Muscle of back (tissue), 11 donors: ENCODE measurements around the gene KCNIP1. TPM values are rescaled to one million over a fixed set of nuclear protein-coding genes. Genes with fewer than 3 reads are reported as not detected.

Experiments used
- DNase-seq, 3 donors: peaks; one replicate each; pipeline versions ENCODE4 v3.0.0 to v3.0.0-alpha.2; 2013
- polyA plus RNA-seq, 10 donors: library from polyadenylated mRNA; unstranded; fragments of 120-200 nt; gene quantifications; one replicate each; pipeline ENCODE4 v1.2.1, GENCODE V29; 2013; ENCODE audit not compliant: insufficient read length in 10 of 10

The KCNIP1 gene
- polyA plus RNA-seq, 10 donors, result 3.3 to 5.9 (median 5.1) TPM

DNA sequence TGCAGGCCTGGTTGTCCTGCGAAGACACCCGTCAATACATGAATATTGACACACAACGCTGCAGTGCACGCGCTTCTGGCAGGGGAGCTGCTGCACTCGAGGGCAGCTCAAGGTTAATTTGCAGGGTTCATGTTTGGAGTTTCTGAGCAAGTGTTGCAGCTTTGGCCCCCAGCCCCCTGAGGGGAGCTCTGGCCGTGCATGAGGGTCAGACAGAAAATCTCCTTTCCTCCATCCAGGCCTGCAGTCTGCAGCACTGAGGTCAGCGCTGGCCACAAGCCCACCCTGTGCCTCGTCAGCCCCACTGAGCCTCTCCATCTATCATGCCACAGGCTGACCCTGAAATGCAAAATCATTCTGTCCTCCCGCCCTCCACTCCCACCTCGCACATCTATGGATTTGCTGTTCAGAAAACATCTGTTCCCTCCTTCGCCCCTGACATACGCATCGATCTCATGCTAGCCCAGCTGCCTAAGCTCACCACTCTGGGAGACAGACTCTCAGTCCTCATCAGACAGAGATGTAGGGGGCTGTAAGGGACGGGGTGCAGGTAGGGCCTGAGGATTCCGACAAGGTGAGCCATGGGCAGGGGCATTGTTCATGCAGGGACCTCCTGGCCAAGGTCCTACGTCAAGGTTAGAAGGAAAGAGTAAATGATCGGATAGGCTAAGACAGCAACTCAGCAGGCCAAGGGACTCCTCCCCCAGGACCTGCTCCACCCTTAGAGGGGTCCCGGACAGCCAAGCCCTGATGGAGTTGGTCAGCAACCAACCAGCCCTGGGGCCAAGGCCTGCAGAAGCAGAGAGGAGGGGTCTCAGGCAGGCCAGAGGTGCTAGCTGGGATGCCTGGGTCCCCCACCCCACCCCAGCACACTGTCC, 125.1 kb downstream of the KCNIP1 start:
- peak in 2 of 3 donors; percentile 16 to 34 for DNase-seq

DNA sequence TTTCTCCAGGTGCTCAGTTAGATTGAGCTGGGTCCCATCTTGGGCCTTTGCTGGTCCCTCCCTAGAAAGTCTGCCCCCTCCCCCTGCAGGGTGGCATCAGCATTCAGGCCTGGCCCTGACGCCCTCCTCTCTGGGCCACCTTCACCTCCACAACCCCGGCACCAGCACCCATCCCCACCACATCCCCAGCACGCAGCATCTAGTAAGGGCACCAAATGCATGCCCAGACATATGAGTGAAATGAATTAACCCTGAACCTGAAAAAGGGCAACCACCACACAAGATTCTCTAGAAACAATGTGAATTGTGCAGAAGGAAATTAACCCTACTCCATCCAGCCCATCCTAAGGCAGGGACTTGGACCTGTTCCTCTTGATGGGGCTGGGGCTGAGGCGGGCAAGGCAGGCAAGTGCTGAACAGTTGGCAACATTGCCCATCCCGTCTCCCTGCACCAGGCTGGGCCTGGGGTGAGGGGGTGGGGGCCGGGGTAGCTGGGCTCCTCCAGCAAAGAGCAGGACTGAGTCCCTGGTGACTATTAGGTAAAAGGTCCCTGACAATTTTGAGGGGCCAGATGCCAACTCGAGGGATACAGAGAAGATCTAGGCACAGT, 125.9 kb downstream of the KCNIP1 start:
- no peak for DNase-seq

DNA sequence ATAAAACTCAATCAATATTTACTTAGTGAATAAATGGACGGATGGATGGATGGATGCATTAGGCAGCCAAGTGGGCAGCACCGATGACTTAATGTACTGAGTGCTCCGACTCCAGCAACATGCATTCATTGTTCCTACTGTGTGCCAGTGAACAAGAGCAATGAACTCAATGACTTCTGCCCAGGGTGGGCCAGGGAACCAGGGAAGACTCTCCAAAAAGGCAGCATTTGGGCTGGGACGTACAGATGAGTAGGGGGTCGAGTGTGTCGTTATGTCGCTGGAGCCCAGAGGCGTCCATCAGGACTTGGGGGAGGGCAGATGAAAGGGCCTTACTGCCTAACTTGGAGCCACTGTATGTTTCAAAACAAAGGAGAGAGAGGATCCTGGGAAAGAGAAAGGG, 126.4 kb downstream of the KCNIP1 start:
- DNase-seq, result no peak

GRCh38 chr5:170630711-170631141, 126.9 kb downstream of the KCNIP1 start:
- no peak for DNase-seq

GRCh38 chr5:170631466-170632195, 127.8 kb downstream of the KCNIP1 start:
- DNase-seq, result peak; percentile 45 to 75 (median 54)

DNA sequence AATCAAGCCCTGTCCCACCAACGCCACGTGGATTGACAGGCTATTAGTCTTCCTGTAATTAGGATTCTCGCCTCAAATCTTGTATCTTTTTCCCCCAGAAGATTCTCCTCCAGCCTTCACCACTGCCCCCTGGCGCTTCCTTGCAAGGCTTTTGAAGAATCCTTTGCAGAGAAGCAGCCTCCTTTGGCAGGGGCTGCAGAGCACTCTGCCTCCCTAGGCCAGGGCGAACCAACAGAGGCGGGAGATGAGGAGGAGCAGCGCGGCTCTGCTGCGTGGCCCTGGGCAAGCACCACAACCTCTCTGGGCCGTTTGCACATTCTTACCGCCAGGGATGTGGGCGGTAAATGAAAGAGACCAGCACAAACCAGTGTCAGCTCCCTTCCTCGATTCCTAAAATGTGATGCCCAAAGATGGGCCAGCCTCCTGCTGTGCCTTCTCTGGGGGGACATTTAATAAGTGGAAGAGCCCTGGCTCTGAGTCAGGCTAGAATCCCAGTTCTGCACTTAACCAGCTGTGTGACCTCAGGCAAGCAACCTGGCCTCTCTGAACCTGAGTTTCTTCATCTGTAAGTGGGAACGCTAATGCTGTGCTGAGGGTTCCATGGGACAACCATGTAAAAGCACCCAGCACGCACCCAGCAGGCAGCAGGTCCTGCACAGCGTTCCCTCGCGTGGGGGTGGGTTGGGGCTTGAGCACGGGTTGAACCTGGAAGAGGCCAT, 128.6 kb downstream of the KCNIP1 start:
- peak in 2 of 3 donors; percentile 32 to 58 for DNase-seq

GRCh38 chr5:170632985-170633234, 129.1 kb downstream of the KCNIP1 start:
- DNase-seq, result no peak

DNA sequence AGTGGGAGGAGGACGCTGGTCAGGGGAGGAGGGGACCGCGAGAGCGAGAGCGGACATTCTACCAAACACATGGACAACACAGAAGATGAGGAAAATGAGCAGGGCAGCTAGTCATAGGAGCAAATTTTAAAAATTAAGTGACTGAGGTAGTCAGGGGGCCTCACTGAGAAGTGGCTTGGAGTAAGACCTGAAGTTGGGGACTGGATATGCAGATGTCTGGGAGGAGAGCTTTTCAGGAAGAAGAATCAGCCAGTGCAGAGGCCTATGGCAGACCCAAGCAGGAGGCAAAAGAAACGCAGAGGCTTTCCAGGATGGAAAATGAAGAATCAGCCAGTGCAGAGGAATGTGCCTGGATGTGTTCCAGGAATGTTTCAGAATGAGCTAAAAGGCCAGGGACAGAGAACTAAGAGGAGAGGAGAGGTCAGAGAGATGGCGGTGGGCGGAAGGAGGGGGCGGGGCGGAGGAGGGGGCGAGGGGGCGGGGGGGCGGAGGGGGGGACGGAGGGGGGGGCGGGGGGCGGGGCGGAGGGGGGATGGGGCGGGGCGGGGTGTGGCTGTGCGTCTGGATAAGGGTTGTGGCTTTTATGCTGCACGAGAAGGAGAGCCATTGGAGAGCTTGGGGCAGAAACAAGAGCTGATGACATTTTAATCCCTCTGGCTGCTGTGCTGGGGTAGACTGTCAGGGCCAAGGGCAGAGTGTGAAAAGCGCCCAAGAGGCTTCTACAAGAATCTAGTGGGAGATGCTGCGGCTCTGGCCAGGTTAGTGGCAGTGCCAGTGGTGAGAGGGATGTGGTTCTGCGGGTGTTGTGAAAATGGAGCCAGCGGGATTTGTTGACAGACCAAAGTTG, 129.6 kb downstream of the KCNIP1 start:
- peak; percentile 89 to 96 (median 93) for DNase-seq

- DNase-seq, result no peak
Observed at GRCh38 chr5:170634256-170634990, 130.6 kb downstream of the KCNIP1 start.

DNA sequence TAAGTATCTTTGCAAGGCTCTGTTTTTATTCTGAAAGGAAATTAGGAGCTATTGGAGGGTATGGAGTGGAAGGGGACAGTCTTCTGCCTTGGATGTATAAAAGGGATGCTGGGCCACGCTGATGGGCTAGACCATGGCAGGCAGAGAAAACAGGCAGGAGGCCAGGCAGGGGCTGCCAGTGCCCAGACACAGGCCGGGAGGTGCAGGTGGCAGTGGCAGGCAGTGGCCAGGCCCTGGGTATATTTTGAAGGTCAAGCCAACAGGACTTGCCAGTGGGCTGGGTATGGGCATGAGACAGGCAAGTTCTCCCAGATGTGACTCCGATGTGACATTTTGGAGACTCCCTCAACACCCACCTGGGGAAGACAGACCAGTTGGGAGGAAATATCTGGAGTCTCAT, 131.9 kb downstream of the KCNIP1 start:
- no peak for DNase-seq

GRCh38 chr5:170636206-170636605, 132.4 kb downstream of the KCNIP1 start:
- DNase-seq, result no peak

GRCh38 chr5:170636801-170637477, 133.1 kb downstream of the KCNIP1 start:
- no peak for DNase-seq

DNA sequence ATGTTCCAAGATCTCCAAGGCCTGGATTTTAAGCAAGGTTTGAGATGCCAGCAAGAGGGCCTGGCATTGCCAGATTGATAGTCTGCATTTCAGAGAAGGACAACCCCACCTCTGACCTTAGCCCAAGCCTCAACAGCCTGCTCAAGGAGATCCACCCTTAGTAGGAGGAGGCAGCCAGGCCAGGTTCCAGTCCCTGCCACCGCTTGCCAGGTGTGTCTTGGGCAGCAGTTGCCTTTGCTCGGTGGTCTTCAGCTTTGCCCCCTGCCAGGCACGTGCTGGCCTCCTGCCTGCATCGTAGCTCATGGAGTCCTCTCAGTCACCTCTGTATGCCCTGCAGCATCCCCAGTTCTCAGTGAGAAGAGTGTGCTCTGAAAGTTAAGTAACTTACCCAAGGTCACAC, 134.2 kb downstream of the KCNIP1 start:
- no peak for DNase-seq

DNA sequence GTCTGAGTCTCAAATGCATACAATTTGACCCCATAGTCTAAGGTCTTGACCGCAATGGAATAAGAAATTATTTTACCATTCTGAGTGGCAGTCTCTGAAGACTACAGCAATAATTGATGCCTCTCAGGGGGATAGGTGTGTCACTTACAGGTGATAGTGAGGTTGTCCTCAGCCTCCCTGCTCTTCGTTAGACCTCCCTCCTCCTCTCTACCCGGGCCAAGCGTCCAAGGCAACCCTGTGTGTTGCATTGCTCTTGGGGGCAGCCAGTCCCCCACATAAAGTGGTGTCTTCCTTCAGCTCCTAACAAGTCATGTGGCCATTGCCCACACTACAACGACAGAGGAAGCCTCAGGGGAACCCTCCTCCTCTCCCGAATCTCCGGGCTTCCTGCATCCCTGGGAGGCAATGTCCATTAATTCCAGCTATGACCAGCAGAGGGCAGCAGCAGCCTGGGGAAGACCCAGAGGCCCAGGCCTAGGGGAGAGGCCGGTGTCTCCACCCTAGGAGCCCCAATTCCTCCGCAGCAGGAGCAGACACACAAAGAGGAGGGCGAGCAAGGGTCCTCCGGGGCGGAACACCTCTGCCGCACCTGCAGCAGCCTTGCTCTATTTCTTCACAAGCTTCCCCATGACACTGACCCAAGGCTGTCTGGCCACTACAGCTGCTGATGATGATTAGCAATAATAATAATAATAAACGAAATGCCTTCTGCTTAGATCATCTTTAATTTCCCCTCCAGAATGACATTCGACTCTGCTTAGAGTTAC, 134.8 kb downstream of the KCNIP1 start:
- DNase-seq, result peak in 2 of 3 donors; percentile 55 to 71

- DNase-seq, result no peak
Observed at GRCh38 chr5:170639221-170639925, 135.6 kb downstream of the KCNIP1 start.

DNA sequence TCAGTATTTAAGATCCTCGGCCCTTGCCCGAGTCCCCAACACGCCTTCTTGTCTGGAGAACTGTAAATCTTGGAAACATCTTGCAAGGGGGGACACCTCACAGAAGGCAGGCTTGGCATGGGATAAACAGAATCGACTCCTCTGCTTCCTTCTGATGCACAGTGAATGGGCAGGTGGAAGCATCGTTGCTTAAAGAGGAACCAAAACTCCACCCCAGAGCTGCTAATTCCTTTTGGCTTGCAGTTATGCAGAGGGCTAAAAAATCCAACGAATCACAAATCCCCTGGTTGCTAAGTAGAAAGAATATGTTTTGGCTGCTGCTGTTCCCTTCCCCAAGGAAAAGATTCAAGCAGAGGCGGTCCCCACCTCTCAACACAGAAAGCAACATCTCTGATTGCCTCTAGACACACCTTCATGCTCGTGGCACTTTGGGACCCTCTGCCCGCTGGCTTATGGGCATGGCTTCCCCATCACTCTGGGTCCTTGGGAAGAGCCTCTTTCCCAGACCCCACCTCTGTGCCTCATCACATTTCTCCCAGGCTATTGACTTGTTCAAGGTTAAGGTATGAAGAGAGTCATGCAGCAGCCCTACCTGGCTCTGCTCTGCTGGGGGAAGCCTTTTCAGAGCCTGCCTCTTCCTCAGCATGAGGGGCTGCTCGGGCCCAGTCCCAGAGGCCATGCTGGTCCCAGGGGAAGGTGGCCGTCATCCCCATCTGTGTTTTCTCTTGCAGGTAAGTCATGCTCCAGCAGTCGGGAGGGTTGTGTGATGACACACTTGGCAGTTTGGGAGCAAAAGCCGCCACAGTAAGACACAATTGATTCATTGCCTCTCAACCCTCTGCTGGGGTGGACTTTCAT, 137.1 kb downstream of the KCNIP1 start:
- no peak for DNase-seq

DNA sequence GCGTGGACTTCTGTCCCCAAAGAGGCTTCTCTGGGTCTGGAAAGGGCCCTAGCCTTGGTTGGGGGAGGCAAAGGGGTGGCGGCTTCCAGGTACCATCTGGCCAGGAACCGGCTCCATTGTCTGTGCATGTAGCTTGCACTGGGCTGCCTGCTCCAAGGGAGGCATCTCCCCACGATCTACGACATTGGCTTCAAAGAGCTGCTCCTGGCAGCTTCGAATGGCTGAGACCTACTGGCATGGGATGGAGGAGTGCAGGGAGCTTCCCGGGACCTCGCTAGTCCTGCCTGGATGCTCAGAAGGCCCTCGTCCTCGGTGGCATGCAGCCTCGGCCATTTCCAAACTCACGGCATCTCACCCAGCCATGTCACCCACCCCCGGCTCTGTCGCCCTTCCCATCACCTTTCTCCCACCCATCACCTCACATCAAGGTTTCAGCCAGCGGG, 137.8 kb downstream of the KCNIP1 start:
- DNase-seq, result no peak
